ENCODE data around the gene SLC16A9.

DNA sequence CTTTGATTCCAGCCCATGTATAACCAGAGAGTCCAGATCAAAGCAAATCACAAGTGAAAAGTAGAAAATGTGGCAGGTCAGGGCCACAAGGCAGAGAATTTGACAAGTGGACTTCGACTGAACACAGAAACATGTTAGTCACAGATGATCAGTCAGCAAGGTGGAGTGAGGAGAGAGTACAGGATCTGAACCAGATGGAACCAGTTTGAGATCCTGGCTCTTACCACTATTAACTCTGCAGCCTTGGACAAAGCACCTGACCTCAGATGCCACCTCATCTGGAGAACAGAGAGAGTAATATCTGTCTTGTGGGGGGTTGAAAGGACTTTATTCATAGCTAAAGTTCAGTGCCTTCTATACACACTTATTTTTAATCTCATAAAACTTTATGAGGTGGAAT is 39.2 kb upstream of the SLC16A9 start:
- TF ChIP-seq POLR2A (IDR thresholded peaks at IDR 0.05; ENCODE audit: low read depth, low read length) (no peak), POLR2AphosphoS5 (IDR thresholded peaks at IDR 0.05; ENCODE audit: low read depth, low read length) (no peak), TAF1 (IDR thresholded peaks at IDR 0.05; ENCODE audit: borderline replicate concordance, low read depth, low read length) (no peak)

Data from GM12892 (cell line).